K562 (cell line): ENCODE measurements around the gene KMT2A. TPM values are rescaled to one million over a fixed set of nuclear protein-coding genes. Genes with fewer than 3 reads are reported as not detected.
A peak's percentile ranks its signal among the peaks of the same experiment; 100 is the strongest.

ENCODE experiments used
- ATAC-seq: fragments of 200-7000 bp; cut with Tn5 transposase; 3 replicates; pipeline ENCODE4 v1.9.1; 2020; ENCODE audit warnings: moderate library complexity
- BruUV-seq: library from RNA; stranded (reverse); fragments of 400-500 nt; replicated peaks from 2 replicates; lab custom pipeline; 2021; lab: Mats Ljungman, UMichigan
- CTCF ChIA-PET: fragments of 300-600 bp; formaldehyde crosslinking; extraction: SDS; loops from one replicate; lab custom pipeline; 2021; ENCODE audit warnings: low intra/inter-chr PET ratio; lab: Yijun Ruan, JAX
- POLR2A ChIA-PET: fragments of 300-600, 350-650 bp; sonication (Branson Sonifier 250); formaldehyde crosslinking; extraction: SDS; loops from one replicate; lab custom pipeline; 2021; ENCODE audit warnings: antibody characterized with exemption, inconsistent platforms; lab: Yijun Ruan, JAX
- DNase-seq, 4 experiments: peaks; one replicate each; pipeline versions ENCODE4 v3.0.0 to v3.0.0-alpha.2; 2011 to 2018; ENCODE audit warnings: low spot score in 3 of 4, mixed read lengths in 3 of 4; ENCODE audit errors: extremely low read depth in 1 of 4
- FAIRE-seq: peaks from 2 replicates; lab custom pipeline; 2011; peaks lifted over from hg19 to GRCh38; lab: Jason Lieb, UNC
- H2AFZ ChIP-seq: 2 replicates; pipeline ENCODE4 v1.6.0; 2011; ENCODE audit warnings: low read depth, low read length, control low read depth, inconsistent platforms
- H3K27ac ChIP-seq: fragments of 200-600 bp; 3 replicates; pipeline ENCODE4 v1.8.0; 2011; ENCODE audit warnings: low read depth, mild to moderate bottlenecking, control low read depth, inconsistent platforms, low read length, moderate library complexity, mixed read lengths; ENCODE audit errors: extremely low read depth
- H3K27me3 ChIP-seq, 2 experiments: fragments of 300-600 bp in 1 of 2; 2 replicates in 1 of 2; 3 replicates in 1 of 2; pipeline versions ENCODE4 v1.6.0 to v1.8.0; 2011; ENCODE audit warnings: inconsistent platforms in 2 of 2, low read length in 2 of 2, mild to moderate bottlenecking in 1 of 2, mixed read lengths in 1 of 2, moderate library complexity in 1 of 2; ENCODE audit not compliant: control insufficient read depth in 2 of 2, insufficient read depth in 2 of 2
- H3K36me3 ChIP-seq: fragments of 300-600 bp; 3 replicates; pipeline ENCODE4 v1.8.0; 2011; ENCODE audit warnings: mild to moderate bottlenecking, low read length, inconsistent platforms; ENCODE audit not compliant: control insufficient read depth, insufficient read depth
- H3K4me1 ChIP-seq, 2 experiments: fragments of 200-600 bp in 1 of 2; replicated peaks in 1 of 2; 2 replicates in 1 of 2; 3 replicates in 1 of 2; pipeline versions ENCODE4 v1.5.1 to v1.8.0; 2011; ENCODE audit warnings: inconsistent platforms in 2 of 2, low read length in 2 of 2, mild to moderate bottlenecking in 1 of 2, mixed read lengths in 1 of 2, moderate library complexity in 1 of 2; ENCODE audit not compliant: control insufficient read depth in 2 of 2, insufficient read depth in 2 of 2
- H3K4me2 ChIP-seq: 2 replicates; pipeline ENCODE4 v1.6.1; 2011; ENCODE audit warnings: low read length, control low read depth, inconsistent platforms, mixed read lengths; ENCODE audit not compliant: insufficient read depth
- H3K4me3 ChIP-seq: fragments of 200-600 bp; sonication (generic), shearing (Covaris generic); 2 replicates; pipeline ENCODE4 v1.5.1; 2016; ENCODE audit warnings: control low read depth, inconsistent platforms
- H3K79me2 ChIP-seq: fragments of 200-600 bp; 3 replicates; pipeline ENCODE4 v1.8.0; 2011; ENCODE audit warnings: low read length, inconsistent platforms; ENCODE audit not compliant: control insufficient read depth, insufficient read depth
- H3K9ac ChIP-seq, 2 experiments: 2 replicates each; pipeline versions ENCODE4 v1.6.0 to v1.6.1; 2011; ENCODE audit warnings: low read depth in 2 of 2, low read length in 2 of 2, control low read depth in 1 of 2, inconsistent platforms in 1 of 2, mild to moderate bottlenecking in 1 of 2, mixed read lengths in 1 of 2; ENCODE audit not compliant: insufficient read depth in 1 of 2
- H3K9me1 ChIP-seq: one replicate; pipeline ENCODE4 v1.6.0; 2011; ENCODE audit warnings: inconsistent platforms, mild to moderate bottlenecking, low read length, moderate library complexity; ENCODE audit not compliant: control insufficient read depth, insufficient read depth
- H3K9me3 ChIP-seq: replicated peaks from 2 replicates; pipeline ENCODE4 v1.5.1; 2011; ENCODE audit warnings: low read depth, low read length, inconsistent platforms; ENCODE audit not compliant: control insufficient read depth, insufficient read depth
- H4K20me1 ChIP-seq: replicated peaks from 2 replicates; pipeline ENCODE4 v1.6.1; 2011; ENCODE audit warnings: low read length, inconsistent platforms, mixed read lengths; ENCODE audit not compliant: control insufficient read depth, insufficient read depth
- ATF3 ChIP-seq, 2 experiments: fragments of 450-650 bp in 1 of 2; sonication (generic) in 1 of 2; formaldehyde crosslinking in 1 of 2; IDR thresholded peaks in 1 of 2; conservative IDR thresholded peaks in 1 of 2; 2 replicates each; pipeline versions ENCODE4 v1.6.1 to v1.8.1; 2016 to 2023; ENCODE audit warnings: mild to moderate bottlenecking in 2 of 2, moderate library complexity in 2 of 2, inconsistent platforms in 1 of 2, missing genetic modification reagents in 1 of 2
- FOXP4 ChIP-seq: sonication (generic); formaldehyde crosslinking; IDR thresholded peaks from 2 replicates; pipeline ENCODE4 v1.8.0; 2022; ENCODE audit warnings: mild to moderate bottlenecking, missing genetic modification reagents, borderline replicate concordance
- GABPB1 ChIP-seq: sonication (generic); formaldehyde crosslinking; IDR thresholded peaks from 2 replicates; pipeline ENCODE4 v1.8.0; 2022; ENCODE audit warnings: mild to moderate bottlenecking, missing genetic modification reagents
- GABPB2 ChIP-seq: fragments of 250-450 bp; sonication (Bioruptor Pico); conservative IDR thresholded peaks from 2 replicates; pipeline ENCODE4 v1.5.1; 2021; ENCODE audit warnings: mild to moderate bottlenecking
- JUN ChIP-seq, 2 experiments: sonication (generic) in 1 of 2; formaldehyde crosslinking in 1 of 2; IDR thresholded peaks; 2 replicates each; pipeline versions ENCODE4 v1.6.1 to v1.8.0; 2012 to 2022; ENCODE audit warnings: borderline replicate concordance in 2 of 2, mild to moderate bottlenecking in 2 of 2, improper control_type of control experiment in 1 of 2, low read depth in 1 of 2, low read length in 1 of 2, missing genetic modification reagents in 1 of 2
- MBD1 ChIP-seq: fragments of 250-450 bp; sonication (Bioruptor Pico); IDR thresholded peaks from 2 replicates; pipeline ENCODE4 v1.8.0; 2022; ENCODE audit warnings: inconsistent platforms
- NUFIP1 ChIP-seq: fragments of 450-650 bp; IDR thresholded peaks from 2 replicates; pipeline ENCODE4 v1.6.1; 2018; ENCODE audit not compliant: partially characterized antibody
- PREB ChIP-seq: sonication (generic); formaldehyde crosslinking; IDR thresholded peaks from 2 replicates; pipeline ENCODE4 v1.8.1; 2023; ENCODE audit warnings: mild to moderate bottlenecking, missing genetic modification reagents
- RBM17 ChIP-seq: fragments of 200-400 bp; formaldehyde crosslinking; IDR thresholded peaks from 2 replicates; pipeline ENCODE4 v1.6.1; 2017; ENCODE audit warnings: low read depth, mild to moderate bottlenecking, low read length, borderline replicate concordance
- TAF1 ChIP-seq: IDR thresholded peaks from 2 replicates; pipeline ENCODE4 v1.6.1; 2011; ENCODE audit warnings: mild to moderate bottlenecking, low read length, moderate library complexity; ENCODE audit not compliant: insufficient read depth, control insufficient read depth, severe bottlenecking; ENCODE audit errors: extremely low read depth
- TGIF2 ChIP-seq: sonication (generic); formaldehyde crosslinking; IDR thresholded peaks from 2 replicates; pipeline ENCODE4 v1.8.1; 2022; ENCODE audit warnings: mild to moderate bottlenecking, missing genetic modification reagents, moderate library complexity
- ZBED1 ChIP-seq: IDR thresholded peaks from 2 replicates; pipeline ENCODE4 v1.6.1; 2014
- WGBS: fragments of 100-300 bp; shearing (Covaris generic); methylation state at CpG from one replicate; pipeline ENCODE4 v1.1.6; 2016; ENCODE audit warnings: low coverage, mixed read lengths; ENCODE audit not compliant: insufficient coverage; ENCODE audit errors: missing lambda C conversion rate; 5-methylcytosine and 5-hydroxymethylcytosine counted together
- in situ Hi-C: fragments of 300-500 bp; cut with MboI; formaldehyde crosslinking; loops from 4 replicates; pipeline ENCODE4 v1.15.0; 2018; ENCODE audit warnings: inconsistent platforms, mixed read lengths
- intact Hi-C: fragments of 100-400 bp; cut with micrococcal nuclease; formaldehyde crosslinking; loops from 2 replicates; pipeline ENCODE4 v1.14.2; 2022
- polyA plus RNA-seq, 8 experiments: library from polyadenylated mRNA; depleted of rRNA in 4 of 8; stranded (reverse) in 5 of 8; unstranded in 3 of 8; fragments of >200 nt; fragmentation: Nextera tagmentation in 2 of 8; fragmentation: Illumina TruSeq in 1 of 8; extraction: Ambion mirVana in 2 of 8; extraction: Trizol in 1 of 8; gene quantifications; 2 replicates each; pipeline versions ENCODE4 v1.2.1 to v1.2.3, GENCODE V29; 2011 to 2014; ENCODE audit warnings: inconsistent platforms in 1 of 8, missing spikeins in 1 of 8
- total RNA-seq, 7 experiments: library from RNA; depleted of rRNA in 6 of 7; stranded (reverse); fragments of >200 nt in 6 of 7; fragmentation: Illumina TruSeq in 2 of 7; extraction: Trizol in 2 of 7; gene quantifications; 2 replicates each; pipeline versions ENCODE4 v1.2.1 to v1.2.3, GENCODE V29; 2011 to 2021; ENCODE audit warnings: low replicate concordance in 1 of 7

Gene KMT2A
- total and polyA plus RNA-seq, 9 of the 15 experiments (the other 6 are each of a cell fraction or from before 2014, with no cell fraction given): 9.6 to 59.9 (median 32.6) TPM

GRCh38 chr11:118530180-118530682, 93.9 kb downstream of the KMT2A start:
- Histone ChIP-seq H4K20me1 (no peaks in the 10 kb centered on the region), H3K79me2 (no peaks in the 10 kb centered on the region; the same call in 2 of the 3 replicates), H2AFZ (peak overlapping the region; percentile 91), H3K9ac (peak overlapping the region; percentile 69 to 91), H3K9me1 (no peaks in the 10 kb centered on the region), H3K27ac (peak overlapping the region; percentile 52; the same call in 2 of the 3 replicates), H3K4me1 (peaks cover 9 to 43% of the 10 kb centered on the region in 2 experiments; a peak in 4 of 5 replicates), H3K36me3 (peaks cover under 1% of the 10 kb centered on the region; the same call in 2 of the 3 replicates), H3K4me3 (peak overlapping the region; percentile 65), H3K27me3 (no peaks in the 10 kb centered on the region), H3K9me3 (no peaks in the 10 kb centered on the region), H3K4me2 (peak overlapping the region; percentile 85)
- peak; percentile 32 for FAIRE-seq
- in situ Hi-C loops (no loop called here), intact Hi-C loops (loop anchor here (5.0 kb wide), 1 partner anchor 37 kb away; the partner anchor contains the start of gene IFT46)
- DNase-seq: peak in 3 of 4 experiments; percentile 70 to 73 (median 71)
- no peak for ATAC-seq
- WGBS: 10% methylated on average over 21 of the region's 31 CpGs
- ChIA-PET CTCF (interaction anchor here (0.6 kb wide), 1 partner anchor 185 kb away, joined by 3 read pairs; no protein-coding TSS in a partner anchor), POLR2A (interaction anchor here (0.7 to 1.5 kb wide), 6 partner anchors 17 to 270 kb away, joined by 3 to 8 read pairs (median 3); partner anchors contain the start of gene ARCN1)
- BruUV-seq: no TSS peak
- TF ChIP-seq ZBED1: no peak
- TF ChIP-seq PREB (CRISPR knock-in tag): 0 out of 2 replicates have a peak, but pooled peaks have one; percentile 23
- no peak for TF ChIP-seq NUFIP1
- TF ChIP-seq MBD1 (CRISPR knock-in tag): 0 out of 2 replicates have a peak, but pooled peaks have one; percentile 32
- peak; percentile 2; the same call in 1 of the 2 replicates for TF ChIP-seq TGIF2 (CRISPR knock-in tag)
- TF ChIP-seq JUN (IDR thresholded peaks at IDR 0.05; ENCODE audit: borderline replicate concordance, low read depth, low read length): no peak
- peak; percentile 21; the same call in 1 of the 2 replicates for TF ChIP-seq JUN (CRISPR knock-in tag; IDR thresholded peaks at IDR 0.05; ENCODE audit: borderline replicate concordance)
- 0 out of 2 replicates have a peak, but pooled peaks have one; percentile 7 for TF ChIP-seq GABPB1
- no peak for TF ChIP-seq RBM17
- no peak for TF ChIP-seq ATF3 (IDR thresholded peaks at IDR 0.05)
- 0 out of 2 replicates have a peak, but pooled peaks have one; percentile 14 for TF ChIP-seq ATF3 (CRISPR knock-in tag; conservative IDR thresholded peaks at IDR 0.05)
- peak; percentile 11 for TF ChIP-seq TAF1
- TF ChIP-seq GABPB2 (CRISPR knock-in tag): no peak
- TF ChIP-seq FOXP4 (CRISPR knock-in tag): 0 out of 2 replicates have a peak, but pooled peaks have one; percentile 11
